GM18520 (cell line): ENCODE measurements around the gene SRF.

ENCODE experiments used
- ATAC-seq: cut with Tn5 transposase; IDR thresholded peaks from one replicate; pipeline ENCODE4 v1.9.1; 2021; ENCODE audit not compliant: unreplicated experiment

Gene SRF

DNA sequence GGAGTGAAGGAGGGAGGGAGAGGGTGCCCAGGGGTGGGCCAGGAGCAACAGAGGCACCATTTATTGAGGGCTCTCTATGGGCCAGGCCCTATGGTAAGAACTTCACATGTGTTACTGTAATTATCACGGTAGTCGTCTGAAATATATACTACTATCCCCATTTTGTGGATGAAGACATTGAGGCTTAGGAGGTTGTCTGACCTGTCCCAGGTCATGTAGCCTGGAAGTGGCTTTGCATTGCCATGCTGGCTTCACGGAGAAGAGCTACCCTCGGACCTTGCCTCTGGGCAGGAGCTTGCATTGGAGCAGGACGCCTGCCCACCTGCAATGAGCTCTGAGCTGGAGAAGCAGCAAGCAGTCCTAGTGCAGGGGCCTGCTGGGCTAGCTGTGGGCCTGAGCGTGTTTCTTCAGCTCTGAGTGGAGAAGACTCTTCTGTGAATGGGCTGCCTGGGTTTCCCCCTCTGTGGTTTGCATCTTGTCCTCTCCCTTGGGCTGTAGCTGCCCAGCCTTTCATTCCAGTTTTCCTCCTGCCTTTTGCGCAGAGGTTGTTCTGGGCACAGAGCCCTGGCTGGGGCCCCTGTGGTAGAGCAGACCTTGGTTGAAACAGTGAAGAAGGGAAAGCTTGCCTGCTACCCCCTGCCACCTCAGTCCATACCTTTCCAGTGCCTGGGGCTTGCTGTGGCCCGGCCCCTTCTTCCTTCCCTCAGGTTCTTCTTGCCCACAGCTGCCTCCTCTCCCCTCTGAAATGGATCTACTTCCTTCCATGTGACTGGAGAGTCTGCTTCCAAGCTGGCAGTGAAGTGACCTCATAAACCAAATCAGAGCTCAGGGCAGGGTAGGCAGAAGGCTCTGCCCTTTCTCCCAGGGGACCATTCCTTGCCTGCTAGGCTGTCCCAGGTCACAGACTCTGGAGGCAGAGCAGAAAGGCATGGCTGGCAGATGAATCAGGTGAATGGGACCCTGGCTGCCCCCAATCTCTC, 24.1 kb upstream of the SRF start:
- ATAC-seq: no peak

DNA sequence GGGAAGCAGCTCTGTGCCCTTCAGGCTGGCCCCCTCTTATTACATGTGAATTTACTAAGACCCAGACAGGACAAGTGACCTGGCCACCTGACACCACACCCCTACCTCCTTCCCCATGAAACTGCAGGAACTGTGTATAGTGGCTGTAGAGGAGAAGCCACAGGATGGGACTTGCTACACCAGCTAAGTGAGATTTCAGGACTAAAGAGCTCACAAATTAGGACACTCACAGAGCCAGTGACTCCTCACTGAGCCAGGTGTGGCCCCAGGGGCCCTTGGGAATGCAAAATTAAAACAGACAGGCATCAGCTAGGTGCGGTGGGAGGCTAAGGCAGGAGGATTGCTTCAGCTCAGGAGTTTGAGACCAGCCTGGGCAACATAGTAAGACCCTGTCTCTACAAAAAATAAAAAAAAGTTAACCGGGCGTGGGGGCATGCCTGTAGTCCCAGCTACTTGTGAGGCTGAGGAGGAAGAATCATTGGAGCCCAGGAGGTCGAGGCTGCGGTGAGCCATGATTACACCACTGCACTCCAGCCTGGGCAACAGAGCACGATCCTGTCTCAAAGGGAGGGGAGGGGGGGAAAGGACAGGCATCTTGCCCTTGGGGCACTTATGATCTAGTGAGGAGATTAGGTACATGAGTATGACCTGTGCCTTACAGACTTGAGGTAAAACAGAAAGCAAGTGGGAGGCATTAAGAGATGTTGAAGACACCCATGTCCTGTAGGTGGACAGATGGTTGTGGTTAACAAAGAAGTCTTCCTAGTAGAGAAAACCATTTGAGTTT, 23.2 kb upstream of the SRF start:
- no peak for ATAC-seq

GRCh38 chr6:43149265-43149664, 21.8 kb upstream of the SRF start:
- ATAC-seq: no peak

- ATAC-seq: no peak
Observed at GRCh38 chr6:43150051-43150751, 20.9 kb upstream of the SRF start.

DNA sequence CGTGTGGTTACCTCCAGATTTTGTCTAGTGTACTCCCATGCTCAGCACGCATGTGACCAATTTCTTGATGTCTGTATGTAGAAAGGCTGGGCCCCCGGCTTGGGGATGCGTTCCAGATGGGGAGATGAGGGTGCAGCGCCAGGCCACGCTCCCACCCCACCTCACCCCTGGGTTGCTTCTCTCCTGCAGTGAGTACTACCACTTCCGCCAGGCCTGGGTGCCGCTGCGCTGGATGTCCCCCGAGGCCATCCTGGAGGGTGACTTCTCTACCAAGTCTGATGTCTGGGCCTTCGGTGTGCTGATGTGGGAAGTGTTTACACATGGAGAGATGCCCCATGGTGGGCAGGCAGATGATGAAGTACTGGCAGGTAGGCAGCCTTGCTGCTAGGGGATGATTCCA, 11.5 kb upstream of the SRF start:
- no peak for ATAC-seq

GRCh38 chr6:43163899-43164298, 7.2 kb upstream of the SRF start:
- ATAC-seq: no peak

- ATAC-seq: no peak
Observed at GRCh38 chr6:43170417-43170930, 595 bp upstream of the SRF start.

- ATAC-seq: no peak
Observed at GRCh38 chr6:43171707-43172103, 636 bp downstream of the SRF start.

- no peak for ATAC-seq
Observed at GRCh38 chr6:43172104-43173007, 1.3 kb downstream of the SRF start.

DNA sequence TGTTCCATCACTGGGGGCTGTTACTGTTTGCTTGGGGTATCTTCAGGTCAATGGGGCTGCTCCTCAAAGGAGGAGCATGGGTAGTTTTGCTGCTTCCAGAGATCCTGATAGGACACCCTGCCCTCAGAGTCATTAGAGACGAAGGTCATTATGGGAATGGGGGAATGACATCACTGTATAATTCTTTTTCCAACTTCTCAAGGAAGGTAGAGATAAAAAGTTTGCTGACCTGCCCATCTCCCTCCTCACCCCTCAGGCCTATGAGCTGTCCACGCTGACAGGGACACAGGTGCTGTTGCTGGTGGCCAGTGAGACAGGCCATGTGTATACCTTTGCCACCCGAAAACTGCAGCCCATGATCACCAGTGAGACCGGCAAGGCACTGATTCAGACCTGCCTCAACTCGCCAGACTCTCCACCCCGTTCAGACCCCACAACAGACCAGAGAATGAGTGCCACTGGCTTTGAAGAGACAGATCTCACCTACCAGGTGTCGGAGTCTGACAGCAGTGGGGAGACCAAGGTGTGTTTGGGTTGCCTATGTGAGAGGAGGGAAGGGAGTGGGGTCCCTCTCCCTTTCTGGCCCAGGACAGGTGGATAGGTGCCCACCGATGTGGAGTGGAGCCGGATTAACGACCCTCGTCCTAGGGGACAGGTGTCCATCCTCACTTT, 2.7 kb downstream of the SRF start:
- ATAC-seq: no peak

GRCh38 chr6:43174263-43175112, 3.4 kb downstream of the SRF start:
- peak; percentile 46 for ATAC-seq

GRCh38 chr6:43175676-43176422, 4.8 kb downstream of the SRF start:
- ATAC-seq: no peak

GRCh38 chr6:43176423-43176786, 5.3 kb downstream of the SRF start:
- ATAC-seq: no peak

DNA sequence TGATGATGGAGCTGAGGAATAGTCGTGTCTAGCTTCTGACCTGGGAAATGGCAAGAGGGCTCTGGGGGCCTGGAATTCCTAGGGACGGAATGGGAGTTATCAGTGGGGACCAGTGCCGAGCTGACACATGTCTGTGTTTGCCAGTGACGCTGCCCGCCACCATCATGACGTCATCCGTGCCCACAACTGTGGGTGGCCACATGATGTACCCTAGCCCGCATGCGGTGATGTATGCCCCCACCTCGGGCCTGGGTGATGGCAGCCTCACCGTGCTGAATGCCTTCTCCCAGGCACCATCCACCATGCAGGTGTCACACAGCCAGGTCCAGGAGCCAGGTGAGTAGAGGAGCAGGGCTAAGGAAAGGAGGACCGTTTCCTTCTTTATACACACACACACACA, 7.1 kb downstream of the SRF start:
- no peak for ATAC-seq

- ATAC-seq: no peak
Observed at GRCh38 chr6:43178951-43179830, 8.1 kb downstream of the SRF start.

- ATAC-seq: no peak
Observed at GRCh38 chr6:43180058-43180457, 9.0 kb downstream of the SRF start.

- ATAC-seq: no peak
Observed at GRCh38 chr6:43180985-43181384, 9.9 kb downstream of the SRF start.
